PC-9 (cell line): ENCODE results near the gene COX14.

Experiments
- CTCF ChIP-seq: fragments of 200-600 bp; sonication (generic); conservative IDR thresholded peaks from 2 replicates; pipeline ENCODE4 v1.6.1; 2017; ENCODE audit warnings: mixed run types, antibody characterized with exemption, mild to moderate bottlenecking, moderate library complexity
- EZH2 ChIP-seq: fragments of 200-600 bp; sonication (generic); IDR thresholded peaks from 2 replicates; pipeline ENCODE4 v1.8.0; 2017; ENCODE audit warnings: antibody characterized with exemption, low read depth

GRCh38 chr12:50105913-50106450, 6.1 kb upstream of the COX14 start:
- TF ChIP-seq CTCF (no peak), EZH2 (no peak)
